Measurements from ENCODE around the gene HSH2D.
"Not testable (repeated sequence)": the region's sequence is repeated elsewhere in the genome, so short reads cannot be mapped to it uniquely, and the experiment has no call there.

Gene HSH2D

GRCh38 chr19:16113727-16114126 lies 29.8 kb upstream of the HSH2D start:
- no peak for DNase-seq (ENCODE audit: extremely low read depth, low read depth)

GRCh38 chr19:16115301-16116039 lies 28.0 kb upstream of the HSH2D start:
- TF ChIP-seq CTCF (IDR thresholded peaks at IDR 0.05; ENCODE audit: low read depth, low read length) = no peak

More at GRCh38 chr19:16113727-16114126, 29.8 kb upstream of the HSH2D start:
- TF ChIP-seq CTCF (IDR thresholded peaks at IDR 0.05; ENCODE audit: low read depth, low read length) = no peak

GRCh38 chr19:16116067-16116466 lies 27.4 kb upstream of the HSH2D start:
- no peak for DNase-seq (ENCODE audit: extremely low read depth, low read depth)
- TF ChIP-seq CTCF (IDR thresholded peaks at IDR 0.05; ENCODE audit: low read depth, low read length) = no peak

More at GRCh38 chr19:16115301-16116039, 28.0 kb upstream of the HSH2D start:
- DNase-seq (ENCODE audit: extremely low read depth, low read depth) = no peak

GRCh38 chr19:16117594-16118033 lies 25.9 kb upstream of the HSH2D start:
- TF ChIP-seq CTCF (IDR thresholded peaks at IDR 0.05; ENCODE audit: low read depth, low read length) = no peak

GRCh38 chr19:16118489-16119033 lies 24.9 kb upstream of the HSH2D start:
- no peak for TF ChIP-seq CTCF (IDR thresholded peaks at IDR 0.05; ENCODE audit: low read depth, low read length)
- DNase-seq (ENCODE audit: extremely low read depth, low read depth) = no peak

More at GRCh38 chr19:16117594-16118033, 25.9 kb upstream of the HSH2D start:
- DNase-seq (ENCODE audit: extremely low read depth, low read depth) = no peak

GRCh38 chr19:16119075-16119857 lies 24.2 kb upstream of the HSH2D start:
- not testable (repeated sequence) for DNase-seq (ENCODE audit: extremely low read depth, low read depth)

- no peak for TF ChIP-seq CTCF (IDR thresholded peaks at IDR 0.05; ENCODE audit: low read depth, low read length)
- no peak for DNase-seq (ENCODE audit: extremely low read depth, low read depth)
These were observed 22.3 kb upstream of the HSH2D start for GRCh38 chr19:16121141-16121540.
